HepG2 (cell line): Measurements from ENCODE around the gene HEXD. TPM values are rescaled to one million over a fixed set of nuclear protein-coding genes. Genes with fewer than 3 reads are reported as not detected.

Experiments used
- CENPT ChIP-seq: sonication (generic); formaldehyde crosslinking; IDR thresholded peaks from 2 replicates; pipeline ENCODE4 v1.8.0; 2022; ENCODE audit warnings: low read depth, mild to moderate bottlenecking, moderate library complexity, missing genetic modification reagents
- HDAC6 ChIP-seq: fragments of 200-600 bp; sonication (generic); IDR thresholded peaks from 2 replicates; pipeline ENCODE4 v1.7.0; 2017; ENCODE audit warnings: mild to moderate bottlenecking, antibody characterized with exemption, low read length, low read depth
- MBD4 ChIP-seq: IDR thresholded peaks from 2 replicates; pipeline ENCODE4 v1.6.1; 2012; ENCODE audit warnings: low read length, inconsistent platforms, borderline replicate concordance
- NKX3-1 ChIP-seq: sonication (generic); formaldehyde crosslinking; IDR thresholded peaks from 2 replicates; pipeline ENCODE4 v1.5.0; 2020; ENCODE audit warnings: missing genetic modification reagents
- PRMT3 ChIP-seq: sonication (generic); formaldehyde crosslinking; IDR thresholded peaks from 2 replicates; pipeline ENCODE4 v1.8.1; 2022; ENCODE audit warnings: low read depth, mild to moderate bottlenecking, moderate library complexity, missing genetic modification reagents, borderline replicate concordance
- SNRNP70 ChIP-seq: fragments of 200-400 bp; formaldehyde crosslinking; IDR thresholded peaks from 2 replicates; pipeline ENCODE4 v1.6.1; 2017; ENCODE audit warnings: mild to moderate bottlenecking, low read depth, low read length, moderate library complexity
- SOX13 ChIP-seq, 3 experiments: fragments of 450-650 bp in 1 of 3; sonication (generic) in 1 of 3; formaldehyde crosslinking in 1 of 3; IDR thresholded peaks in 2 of 3; conservative IDR thresholded peaks in 1 of 3; 2 replicates each; pipeline versions ENCODE4 v1.5.0 to v1.6.1; 2016 to 2020; ENCODE audit warnings: antibody characterized with exemption in 1 of 3, mild to moderate bottlenecking in 1 of 3, missing compliant biosample characterization in 1 of 3, missing genetic modification reagents in 1 of 3, moderate library complexity in 1 of 3
- SP4 ChIP-seq: sonication (generic); formaldehyde crosslinking; IDR thresholded peaks from 2 replicates; pipeline ENCODE4 v1.8.1; 2023; ENCODE audit warnings: mild to moderate bottlenecking, missing genetic modification reagents
- TRIM22 ChIP-seq: fragments of 450-650 bp; IDR thresholded peaks from 2 replicates; pipeline ENCODE4 v1.6.1; 2017
- ZBTB21 ChIP-seq: sonication (generic); formaldehyde crosslinking; IDR thresholded peaks from 2 replicates; pipeline ENCODE4 v1.4.0; 2020; ENCODE audit warnings: missing genetic modification reagents
- ZC3H13 ChIP-seq: sonication (generic); formaldehyde crosslinking; IDR thresholded peaks from 2 replicates; pipeline ENCODE4 v1.8.1; 2023; ENCODE audit warnings: mild to moderate bottlenecking, missing genetic modification reagents, moderate library complexity
- ZNF232 ChIP-seq: sonication (generic); formaldehyde crosslinking; IDR thresholded peaks from 2 replicates; pipeline ENCODE4 v1.4.0; 2020; ENCODE audit warnings: missing genetic modification reagents, borderline replicate concordance
- ZNF24 ChIP-seq: fragments of 450-650 bp; IDR thresholded peaks from 2 replicates; pipeline ENCODE4 v1.6.1; 2017; ENCODE audit warnings: antibody characterized with exemption, mild to moderate bottlenecking
- ZNF639 ChIP-seq: conservative IDR thresholded peaks from 2 replicates; pipeline ENCODE4 v1.6.1; 2018; ENCODE audit warnings: missing genetic modification reagents
- ZNF660 ChIP-seq: sonication (generic); formaldehyde crosslinking; IDR thresholded peaks from 2 replicates; pipeline ENCODE4 v1.5.1; 2020; ENCODE audit warnings: mild to moderate bottlenecking, low read depth, missing genetic modification reagents, borderline replicate concordance
- ZSCAN5A ChIP-seq: sonication (generic); formaldehyde crosslinking; IDR thresholded peaks from 2 replicates; pipeline ENCODE4 v1.8.0; 2022; ENCODE audit warnings: mild to moderate bottlenecking, missing genetic modification reagents, borderline replicate concordance
- polyA plus RNA-seq, 8 experiments: library from polyadenylated mRNA; depleted of rRNA in 3 of 8; stranded (reverse) in 7 of 8; unstranded in 1 of 8; fragments of >200 nt; fragmentation: Illumina TruSeq in 4 of 8; extraction: Trizol in 4 of 8; gene quantifications; 2 replicates each; pipeline versions ENCODE4 v1.2.1 to v1.2.3, GENCODE V29; 2011 to 2016; ENCODE audit warnings: low read depth in 4 of 8, missing spikeins in 1 of 8, mixed read lengths in 1 of 8; ENCODE audit not compliant: insufficient read depth in 1 of 8
- total RNA-seq, 5 experiments: library from RNA; depleted of rRNA; stranded (reverse); fragments of >200 nt; fragmentation: Illumina TruSeq; extraction: Trizol; gene quantifications; 2 replicates each; pipeline ENCODE4 v1.2.3, GENCODE V29; 2016; ENCODE audit warnings: low read depth in 1 of 5
- TF ChIP-seq, protein P1 (sequence below): sonication (generic); formaldehyde crosslinking; IDR thresholded peaks from 2 replicates; pipeline ENCODE4 v1.4.0; 2020; ENCODE audit warnings: missing genetic modification reagents, borderline replicate concordance
- TF ChIP-seq, protein P2 (sequence below): sonication (generic); formaldehyde crosslinking; IDR thresholded peaks from 2 replicates; pipeline ENCODE4 v1.4.0; 2020; ENCODE audit warnings: low read depth, mild to moderate bottlenecking, missing genetic modification reagents

Gene HEXD
- total and polyA plus RNA-seq, 2 of the 13 experiments (the other 11 are each of a cell fraction or from before 2014, with no cell fraction given): 22.3 to 41.8 TPM

DNA sequence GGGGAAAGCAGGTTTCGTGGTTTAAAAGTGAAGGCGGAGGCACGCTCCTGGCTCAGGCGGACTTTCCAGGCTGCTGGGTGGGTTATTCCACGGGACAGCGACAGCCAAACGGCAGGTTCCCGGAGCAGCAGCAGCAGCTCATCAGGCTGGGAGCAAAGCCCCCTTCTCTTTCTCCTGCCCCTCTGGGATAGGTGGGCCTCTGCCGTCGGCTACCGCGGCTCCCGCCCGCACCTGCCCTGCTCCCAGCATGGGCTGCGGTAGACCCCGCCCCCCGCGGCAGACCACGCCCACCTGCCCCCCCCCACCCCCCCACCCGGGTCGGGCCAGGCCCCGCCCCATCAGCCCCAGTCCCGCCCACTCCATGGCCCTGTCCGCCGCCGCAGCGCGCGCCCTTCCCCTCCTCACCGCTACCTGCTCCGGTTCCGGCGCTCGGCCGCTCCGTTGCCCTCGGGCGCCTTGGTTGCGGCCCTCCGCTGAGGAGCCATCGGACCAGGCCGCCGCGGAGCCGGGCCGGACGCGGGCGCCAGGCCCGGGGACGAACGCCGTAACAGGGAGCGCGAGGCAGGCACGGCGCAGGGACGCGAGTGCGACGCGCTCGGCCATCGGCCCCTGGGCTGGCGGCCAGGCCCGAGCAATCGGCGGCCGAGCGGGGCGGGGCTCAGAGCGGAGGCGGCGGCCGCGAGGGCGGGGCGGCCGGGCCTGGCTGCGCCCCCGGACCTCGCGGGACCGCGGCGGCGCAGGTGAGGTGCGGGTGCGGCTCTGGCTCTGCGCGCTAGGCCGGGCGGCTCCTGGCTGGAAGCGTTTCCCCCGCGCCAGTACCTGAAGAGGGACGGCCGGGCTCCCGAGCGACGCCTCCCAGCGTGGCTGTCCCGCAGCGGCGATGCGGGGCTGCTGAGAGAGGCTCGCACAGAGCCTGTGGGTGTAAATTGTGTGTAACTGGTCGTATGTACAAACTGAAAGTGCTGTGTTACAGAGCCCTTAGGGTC, at the start of gene HEXD, which contains the start of gene OGFOD3 (continued):
- TF ChIP-seq, protein P1, sequence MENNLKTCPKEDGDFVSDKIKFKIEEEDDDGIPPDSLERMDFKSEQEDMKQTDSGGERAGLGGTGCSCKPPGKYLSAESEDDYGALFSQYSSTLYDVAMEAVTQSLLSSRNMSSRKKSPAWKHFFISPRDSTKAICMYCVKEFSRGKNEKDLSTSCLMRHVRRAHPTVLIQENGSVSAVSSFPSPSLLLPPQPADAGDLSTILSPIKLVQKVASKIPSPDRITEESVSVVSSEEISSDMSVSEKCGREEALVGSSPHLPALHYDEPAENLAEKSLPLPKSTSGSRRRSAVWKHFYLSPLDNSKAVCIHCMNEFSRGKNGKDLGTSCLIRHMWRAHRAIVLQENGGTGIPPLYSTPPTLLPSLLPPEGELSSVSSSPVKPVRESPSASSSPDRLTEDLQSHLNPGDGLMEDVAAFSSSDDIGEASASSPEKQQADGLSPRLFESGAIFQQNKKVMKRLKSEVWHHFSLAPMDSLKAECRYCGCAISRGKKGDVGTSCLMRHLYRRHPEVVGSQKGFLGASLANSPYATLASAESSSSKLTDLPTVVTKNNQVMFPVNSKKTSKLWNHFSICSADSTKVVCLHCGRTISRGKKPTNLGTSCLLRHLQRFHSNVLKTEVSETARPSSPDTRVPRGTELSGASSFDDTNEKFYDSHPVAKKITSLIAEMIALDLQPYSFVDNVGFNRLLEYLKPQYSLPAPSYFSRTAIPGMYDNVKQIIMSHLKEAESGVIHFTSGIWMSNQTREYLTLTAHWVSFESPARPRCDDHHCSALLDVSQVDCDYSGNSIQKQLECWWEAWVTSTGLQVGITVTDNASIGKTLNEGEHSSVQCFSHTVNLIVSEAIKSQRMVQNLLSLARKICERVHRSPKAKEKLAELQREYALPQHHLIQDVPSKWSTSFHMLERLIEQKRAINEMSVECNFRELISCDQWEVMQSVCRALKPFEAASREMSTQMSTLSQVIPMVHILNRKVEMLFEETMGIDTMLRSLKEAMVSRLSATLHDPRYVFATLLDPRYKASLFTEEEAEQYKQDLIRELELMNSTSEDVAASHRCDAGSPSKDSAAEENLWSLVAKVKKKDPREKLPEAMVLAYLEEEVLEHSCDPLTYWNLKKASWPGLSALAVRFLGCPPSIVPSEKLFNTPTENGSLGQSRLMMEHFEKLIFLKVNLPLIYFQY (CRISPR knock-in tag): no peak
- no peak for TF ChIP-seq ZNF660 (CRISPR knock-in tag)
- no peak for TF ChIP-seq TRIM22
- TF ChIP-seq ZNF639 (CRISPR knock-in tag): peak; percentile 75; the same call in 1 of the 2 replicates
- TF ChIP-seq ZSCAN5A (CRISPR knock-in tag): 0 out of 2 replicates have a peak, but pooled peaks have one; percentile 61
- TF ChIP-seq ZBTB21 (CRISPR knock-in tag): no peak
- TF ChIP-seq ZNF232 (CRISPR knock-in tag): peak; percentile 7; the same call in 1 of the 2 replicates
- TF ChIP-seq, protein P2, sequence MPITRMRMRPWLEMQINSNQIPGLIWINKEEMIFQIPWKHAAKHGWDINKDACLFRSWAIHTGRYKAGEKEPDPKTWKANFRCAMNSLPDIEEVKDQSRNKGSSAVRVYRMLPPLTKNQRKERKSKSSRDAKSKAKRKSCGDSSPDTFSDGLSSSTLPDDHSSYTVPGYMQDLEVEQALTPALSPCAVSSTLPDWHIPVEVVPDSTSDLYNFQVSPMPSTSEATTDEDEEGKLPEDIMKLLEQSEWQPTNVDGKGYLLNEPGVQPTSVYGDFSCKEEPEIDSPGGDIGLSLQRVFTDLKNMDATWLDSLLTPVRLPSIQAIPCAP (CRISPR knock-in tag): no peak
- TF ChIP-seq NKX3-1: no peak; the same call in none of the 2 replicates
- TF ChIP-seq ZNF24: 0 out of 2 replicates have a peak, but pooled peaks have one; percentile 20
- TF ChIP-seq CENPT (CRISPR knock-in tag): 0 out of 2 replicates have a peak, but pooled peaks have one; percentile 49
- no peak for TF ChIP-seq SNRNP70
- no peak for TF ChIP-seq SOX13 (IDR thresholded peaks at IDR 0.05)
- TF ChIP-seq SOX13 (CRISPR knock-in tag; conservative IDR thresholded peaks at IDR 0.05 in 1 of 2, IDR thresholded peaks at IDR 0.05 in 1 of 2): no peak; a peak in 1 of 4 replicates
- peak; percentile 92; the same call in 1 of the 2 replicates for TF ChIP-seq PRMT3 (CRISPR knock-in tag)
- TF ChIP-seq ZC3H13 (CRISPR knock-in tag): peak; percentile 76; the same call in 1 of the 2 replicates
- no peak for TF ChIP-seq HDAC6
- peak; percentile 99 for TF ChIP-seq SP4
- no peak for TF ChIP-seq MBD4
